A673 (cell line): ENCODE data around the gene TACC2. TPM values are rescaled to one million over a fixed set of nuclear protein-coding genes. Genes with fewer than 3 reads are reported as not detected.

Source experiments
- BruUV-seq: library from RNA; stranded (reverse); fragments of 400-500 nt; replicated peaks from 2 replicates; lab custom pipeline; 2021; lab: Mats Ljungman, UMichigan
- CTCF ChIA-PET: fragments of 300-600 bp; sonication (Branson Sonifier 250); formaldehyde crosslinking; loops from one replicate; lab custom pipeline; 2022; ENCODE audit warnings: antibody characterized with exemption; lab: Charles Lee
- POLR2A ChIA-PET: fragments of 300-600 bp; sonication (Branson Sonifier 250); formaldehyde crosslinking; loops from one replicate; lab custom pipeline; 2022; ENCODE audit warnings: antibody characterized with exemption; ENCODE audit not compliant: low non-redundant PET; lab: Charles Lee
- DNase-seq: peaks from one replicate; pipeline ENCODE4 v3.0.0-alpha.2; 2015; ENCODE audit warnings: low spot score
- H3K27ac ChIP-seq: fragments of 200-600 bp; sonication (generic); 2 replicates; pipeline ENCODE4 v1.5.1; 2016; ENCODE audit warnings: mixed run types, low read depth, mild to moderate bottlenecking, mixed read lengths, antibody characterized with exemption, low read length; ENCODE audit not compliant: poor library complexity, severe bottlenecking
- H3K27me3 ChIP-seq: fragments of 200-600 bp; sonication (generic); replicated peaks from 2 replicates; pipeline ENCODE4 v1.6.1; 2017; ENCODE audit warnings: mixed run types, low read depth, mild to moderate bottlenecking, mixed read lengths, antibody characterized with exemption, low read length; ENCODE audit not compliant: insufficient read depth, poor library complexity
- H3K36me3 ChIP-seq: fragments of 200-600 bp; sonication (generic); 2 replicates; pipeline ENCODE4 v1.6.1; 2016; ENCODE audit warnings: mixed run types, mild to moderate bottlenecking, mixed read lengths, antibody characterized with exemption, low read length; ENCODE audit not compliant: insufficient read depth, poor library complexity, severe bottlenecking
- H3K4me1 ChIP-seq: fragments of 200-600 bp; sonication (generic); 2 replicates; pipeline ENCODE4 v1.6.1; 2017; ENCODE audit warnings: mixed run types, mild to moderate bottlenecking, mixed read lengths, antibody characterized with exemption, low read length; ENCODE audit not compliant: insufficient read depth, poor library complexity, severe bottlenecking
- H3K4me3 ChIP-seq: fragments of 200-600 bp; sonication (generic); 2 replicates; pipeline ENCODE4 v1.5.1; 2016; ENCODE audit warnings: low read depth, mixed run types, mild to moderate bottlenecking, mixed read lengths, low read length; ENCODE audit not compliant: poor library complexity, severe bottlenecking
- H3K9me3 ChIP-seq: fragments of 200-600 bp; sonication (generic); 2 replicates; pipeline ENCODE4 v1.6.1; 2016; ENCODE audit warnings: mixed run types, low read depth, mild to moderate bottlenecking, mixed read lengths, antibody characterized with exemption, low read length; ENCODE audit not compliant: poor library complexity, severe bottlenecking
- CTCF ChIP-seq: fragments of 300-800, 200-600 bp; sonication (generic); conservative IDR thresholded peaks from 2 replicates; pipeline ENCODE4 v1.5.1; 2017; ENCODE audit warnings: low read depth, mild to moderate bottlenecking, antibody characterized with exemption, low read length, moderate library complexity, mixed read lengths
- EZH2 ChIP-seq: fragments of 200-600 bp; sonication (generic); IDR thresholded peaks from 2 replicates; pipeline ENCODE4 v1.6.1; 2017; ENCODE audit warnings: borderline replicate concordance, low read depth, mild to moderate bottlenecking, mixed read lengths, antibody characterized with exemption, low read length; ENCODE audit not compliant: poor library complexity, severe bottlenecking
- intact Hi-C: fragments of 100-400 bp; cut with micrococcal nuclease; formaldehyde crosslinking; loops from one replicate; pipeline ENCODE4 v1.10.0; 2022; ENCODE audit not compliant: unreplicated experiment
- total RNA-seq: library from RNA; stranded (reverse); gene quantifications from 2 replicates; pipeline ENCODE4 v1.2.3, GENCODE V29; 2021

The TACC2 gene
- total RNA-seq, 1 experiment from 2014 or later: 0.62 TPM

- POLR2A ChIA-PET: no interaction called here
- DNase-seq: no peak
- no peak for TF ChIP-seq EZH2
- no peaks in the 10 kb centered on the region for H3K9me3 ChIP-seq
- no peak overlapping the region for H3K4me3 ChIP-seq
- peaks cover 26% of the 10 kb centered on the region for H3K27me3 ChIP-seq
- no peaks in the 10 kb centered on the region for H3K36me3 ChIP-seq
- H3K4me1 ChIP-seq: no peaks in the 10 kb centered on the region
- CTCF ChIA-PET: no interaction called here
- intact Hi-C loops: no loop called here
- BruUV-seq: no TSS peak
- no peak overlapping the region for H3K27ac ChIP-seq
These were observed 184.4 kb downstream of the TACC2 start for GRCh38 chr10:122173337-122173736.

- intact Hi-C loops: no loop called here
- BruUV-seq: no TSS peak
- no peaks in the 10 kb centered on the region for H3K4me1 ChIP-seq
- ChIA-PET POLR2A (no interaction called here), CTCF (no interaction called here)
- no peak for TF ChIP-seq CTCF
- no peak for TF ChIP-seq EZH2
- no peak overlapping the region for H3K27ac ChIP-seq
- H3K36me3 ChIP-seq: no peaks in the 10 kb centered on the region
- no peaks in the 10 kb centered on the region for H3K9me3 ChIP-seq
- peaks cover 23% of the 10 kb centered on the region for H3K27me3 ChIP-seq
- H3K4me3 ChIP-seq: no peak overlapping the region
- DNase-seq: no peak
These were observed 184.9 kb downstream of the TACC2 start for GRCh38 chr10:122173766-122174435.

- CTCF ChIA-PET: no interaction called here
- Histone ChIP-seq H3K36me3 (no peaks in the 10 kb centered on the region), H3K27ac (no peak overlapping the region), H3K9me3 (no peaks in the 10 kb centered on the region), H3K4me3 (no peak overlapping the region), H3K4me1 (no peaks in the 10 kb centered on the region), H3K27me3 (peaks cover 21% of the 10 kb centered on the region)
- no peak for DNase-seq
- intact Hi-C loops: no loop called here
- TF ChIP-seq CTCF (no peak), EZH2 (no peak)
- POLR2A ChIA-PET: no interaction called here
- BruUV-seq: no TSS peak
These were observed 187.6 kb downstream of the TACC2 start for GRCh38 chr10:122176232-122177213.
